Adrenal gland (tissue), 12 donors: ENCODE results near the gene KDM4B. TPM values are rescaled to one million over a fixed set of nuclear protein-coding genes. Genes with fewer than 3 reads are reported as not detected.

Source experiments
- DNase-seq, 7 donors: peaks; one replicate each; pipeline ENCODE4 v3.0.0-alpha.2; 2019 to 2020
- H3K27ac ChIP-seq, 5 donors: fragments of 200-600 bp; sonication (generic) in 4 of 5; 1 replicate in 3 of 5; 2 replicates in 2 of 5; pipeline versions ENCODE4 v1.5.1 to v1.8.0; 2016 to 2020; ENCODE audit warnings: mild to moderate bottlenecking in 1 of 5
- H3K27me3 ChIP-seq: fragments of 200-600 bp; 2 replicates; pipeline ENCODE4 v1.8.0; 2021
- H3K36me3 ChIP-seq, 2 donors: fragments of 200-600 bp; replicated peaks in 1 of 2; 1 replicate in 1 of 2; 2 replicates in 1 of 2; pipeline versions ENCODE4 v1.5.1 to v1.8.0; 2018 to 2022
- H3K4me1 ChIP-seq, 2 donors: fragments of 200-600 bp; replicated peaks in 1 of 2; 1 replicate in 1 of 2; 2 replicates in 1 of 2; pipeline versions ENCODE4 v1.5.1 to v1.8.0; 2018 to 2021
- H3K4me3 ChIP-seq, 4 donors: fragments of 200-600 bp; sonication (generic) in 3 of 4; one replicate each; pipeline ENCODE4 v1.5.1; 2016 to 2018
- H3K9me3 ChIP-seq, 3 donors: fragments of 200-600 bp; sonication (generic) in 1 of 3; replicated peaks in 1 of 3; 1 replicate in 2 of 3; 2 replicates in 1 of 3; pipeline versions ENCODE4 v1.5.1 to v1.8.0; 2016 to 2021
- CTCF ChIP-seq, 6 experiments: fragments of 450-650 bp in 4 of 6; fragments of 200-600 bp in 2 of 6; sonication (generic) in 1 of 6; IDR thresholded peaks; 1 replicate in 5 of 6; 2 replicates in 1 of 6; pipeline versions ENCODE4 v1.5.1 to v1.8.0; 2016 to 2021; ENCODE audit warnings: antibody characterized with exemption in 6 of 6, mild to moderate bottlenecking in 2 of 6, moderate library complexity in 1 of 6
- POLR2A ChIP-seq, 2 donors: fragments of 450-650 bp; IDR thresholded peaks; one replicate each; pipeline ENCODE4 v1.6.1; 2017; ENCODE audit warnings: antibody characterized with exemption in 2 of 2, mild to moderate bottlenecking in 2 of 2, moderate library complexity in 1 of 2
- WGBS, 4 donors: extraction: QIAGEN DNeasy Blood & Tissue Kit in 2 of 4; methylation state at CpG; one replicate each; pipeline versions ENCODE4 v1.1.5 to v1.1.7; 2013 to 2017; 5-methylcytosine and 5-hydroxymethylcytosine counted together
- intact Hi-C, 2 donors: fragments of 100-400 bp; cut with DNase I; formaldehyde crosslinking; loops; one replicate each; pipeline versions ENCODE4 v1.14.1 to v1.15.0; 2022 to 2023
- polyA plus RNA-seq, 3 donors: library from polyadenylated mRNA; stranded (reverse); fragments of 200-250 nt in 2 of 3; fragments of 350-450 nt in 1 of 3; fragmentation: Illumina TruSeq in 1 of 3; extraction: RNeasy Lipid Tissue Mini Kit (QIAGEN cat#74804) in 1 of 3; gene quantifications; one replicate each; pipeline ENCODE4 v1.2.3, GENCODE V29; 2013 to 2014
- total RNA-seq, 9 donors: library from RNA; depleted of rRNA in 4 of 9; stranded (reverse); fragments of >200 nt in 4 of 9; fragments of 120-200 nt in 1 of 9; fragmentation: NEBNext Ultra II Directional in 1 of 9; extraction: Animal tissue kit (Norgen Biotek cat#: 25700) in 1 of 9; gene quantifications; one replicate each; pipeline versions ENCODE4 v1.1.0 to v1.2.4, GENCODE V29; 2013 to 2023
- donor health status: healthy with polysubstance abuse.
- donor health status: Bipolar disorder and iron deficiency.
- donor health status: DM: yes; HTN: yes; CAD: no.
- donor health status: DM: no; HTN: no; CAD: no.
- donor health status: DM: no; HTN: no; CAD: no.
- donor health status: DM: yes; HTN: yes; CAD: no.

KDM4B gene
- total and polyA plus RNA-seq, 12 donors = 9.8 to 65.1 (median 39.9) TPM

- Histone ChIP-seq H3K36me3 (peaks cover 0 to 28% of the 10 kb centered on the region in 2 donors), H3K27me3 (no peaks in the 10 kb centered on the region), H3K9me3 (no peaks in the 10 kb centered on the region), H3K4me1 (peaks cover 12 to 36% of the 10 kb centered on the region in 2 donors), H3K4me3 (no peak overlapping the region), H3K27ac (no peak overlapping the region)
- WGBS, 4 donors = 88 to 94% (median 93%) methylated on average over 14 to 43 of the region's 43 CpGs
- intact Hi-C loops = loop anchor here (10.0 kb wide), 2 partner anchors 335 to 445 kb away; no protein-coding TSS in a partner anchor
- no peak for DNase-seq
- TF ChIP-seq CTCF (IDR thresholded peaks at IDR 0.05) = no peak
Measured at GRCh38 chr19:5039642-5040543, 71.0 kb downstream of the KDM4B start.

GRCh38 chr19:5040544-5041167 lies 71.7 kb downstream of the KDM4B start:
- no peak for DNase-seq
- Histone ChIP-seq H3K36me3 (peaks cover 0 to 28% of the 10 kb centered on the region in 2 donors), H3K27ac (no peak overlapping the region), H3K9me3 (no peaks in the 10 kb centered on the region), H3K4me1 (peaks cover 7 to 28% of the 10 kb centered on the region in 2 donors), H3K4me3 (no peak overlapping the region), H3K27me3 (no peaks in the 10 kb centered on the region)
- WGBS, 4 donors = 72 to 88% (median 87%) methylated on average over 9 to 28 of the region's 28 CpGs
- intact Hi-C loops = loop anchor here (10.0 kb wide), 2 partner anchors 334 to 444 kb away; no protein-coding TSS in a partner anchor
- TF ChIP-seq CTCF (IDR thresholded peaks at IDR 0.05) (no peak), POLR2A (IDR thresholded peaks at IDR 0.05) (no peak)

GRCh38 chr19:5041168-5041912 lies 72.4 kb downstream of the KDM4B start:
- intact Hi-C loops = loop anchor here (10.0 kb wide), 2 partner anchors 333 to 443 kb away; no protein-coding TSS in a partner anchor
- Histone ChIP-seq H3K4me3 (no peak overlapping the region), H3K27me3 (no peaks in the 10 kb centered on the region), H3K36me3 (peaks cover 0 to 28% of the 10 kb centered on the region in 2 donors), H3K9me3 (no peaks in the 10 kb centered on the region), H3K27ac (no peak overlapping the region), H3K4me1 (peaks cover 0 to 27% of the 10 kb centered on the region in 2 donors)
- TF ChIP-seq CTCF (IDR thresholded peaks at IDR 0.05) (no peak), POLR2A (IDR thresholded peaks at IDR 0.05) (no peak)
- DNase-seq = no peak
- 76 to 92% (median 79%) methylated on average over 19 to 29 of the region's 29 CpGs for WGBS, 4 donors

- DNase-seq = no peak
- Histone ChIP-seq H3K27ac (no peak overlapping the region), H3K9me3 (no peaks in the 10 kb centered on the region), H3K36me3 (peaks cover 0 to 28% of the 10 kb centered on the region in 2 donors), H3K4me1 (peaks cover 0 to 27% of the 10 kb centered on the region in 2 donors), H3K27me3 (no peaks in the 10 kb centered on the region), H3K4me3 (no peak overlapping the region)
- 90 to 100% (median 94%) methylated on average over 2 to 11 of the region's 11 CpGs for WGBS, 4 donors
- TF ChIP-seq CTCF (IDR thresholded peaks at IDR 0.05) = no peak
- TF ChIP-seq POLR2A (IDR thresholded peaks at IDR 0.05) = no peak
- intact Hi-C loops = loop anchor here (10.0 kb wide), 2 partner anchors 333 to 443 kb away; no protein-coding TSS in a partner anchor
Measured at GRCh38 chr19:5041913-5042187, 72.9 kb downstream of the KDM4B start.
